H1 (cell line): ENCODE data around the gene TSR3. TPM values are rescaled to one million over a fixed set of nuclear protein-coding genes. Genes with fewer than 3 reads are reported as not detected.

Experiments used
- CTCF ChIA-PET: fragments of 300-600 bp; sonication (Branson Sonifier 250); formaldehyde crosslinking; loops from one replicate; lab custom pipeline; 2021; ENCODE audit not compliant: partially characterized antibody; lab: Charles Lee
- POLR2A ChIA-PET: fragments of 300-600 bp; sonication (Branson Sonifier 250); formaldehyde crosslinking; loops from one replicate; lab custom pipeline; 2021; ENCODE audit warnings: inconsistent platforms; ENCODE audit not compliant: partially characterized antibody; lab: Charles Lee
- DNase-seq, 2 experiments: peaks; one replicate each; pipeline versions ENCODE4 v3.0.0 to v3.0.0-alpha.2; 2010 to 2022; ENCODE audit warnings: low spot score in 2 of 2, low read depth in 1 of 2, mixed read lengths in 1 of 2
- FAIRE-seq: peaks from 2 replicates; lab custom pipeline; 2011; peaks lifted over from hg19 to GRCh38; lab: Jason Lieb, UNC
- H2AFZ ChIP-seq: 2 replicates; pipeline ENCODE4 v1.8.1; 2012; ENCODE audit warnings: low read length, inconsistent platforms
- H2AK5ac ChIP-seq: 2 replicates; pipeline ENCODE4 v1.6.1; 2013; ENCODE audit warnings: low read depth, low read length
- H2BK120ac ChIP-seq: replicated peaks from 2 replicates; pipeline ENCODE3; 2013; ENCODE audit warnings: low read depth, low read length, inconsistent platforms
- H2BK12ac ChIP-seq: 2 replicates; pipeline ENCODE4 v1.6.1; 2013; ENCODE audit warnings: low read depth, low read length
- H2BK15ac ChIP-seq: 2 replicates; pipeline ENCODE4 v1.6.1; 2013; ENCODE audit warnings: low read length
- H2BK20ac ChIP-seq: 2 replicates; pipeline ENCODE4 v1.6.1; 2013; ENCODE audit warnings: low read length
- H2BK5ac ChIP-seq: 2 replicates; pipeline ENCODE4 v1.6.1; 2013; ENCODE audit warnings: low read depth, low read length
- H3K14ac ChIP-seq: 2 replicates; pipeline ENCODE4 v1.6.1; 2013; ENCODE audit warnings: inconsistent platforms; ENCODE audit not compliant: insufficient read length
- H3K18ac ChIP-seq: 2 replicates; pipeline ENCODE4 v1.6.1; 2013; ENCODE audit warnings: low read length; ENCODE audit errors: extremely low read depth
- H3K23ac ChIP-seq: 2 replicates; pipeline ENCODE4 v1.6.1; 2013; ENCODE audit warnings: inconsistent platforms; ENCODE audit not compliant: insufficient read length
- H3K23me2 ChIP-seq: 2 replicates; pipeline ENCODE4 v1.6.1; 2013; ENCODE audit warnings: low read depth, low read length
- H3K27ac ChIP-seq: 2 replicates; pipeline ENCODE4 v1.6.1; 2011; ENCODE audit warnings: low read depth, low read length, inconsistent platforms
- H3K27me3 ChIP-seq, 4 experiments: replicated peaks in 1 of 4; 1 replicate in 1 of 4; 2 replicates in 3 of 4; pipeline versions ENCODE4 v1.6.1 to v1.8.1; 2011 to 2013; ENCODE audit warnings: low read length in 3 of 4, mild to moderate bottlenecking in 3 of 4, inconsistent platforms in 2 of 4, mixed read lengths in 2 of 4, moderate library complexity in 1 of 4; ENCODE audit not compliant: control insufficient read depth in 3 of 4, insufficient read depth in 3 of 4; ENCODE audit errors: extremely low read depth in 1 of 4
- H3K36me3 ChIP-seq, 4 experiments: 2 replicates each; pipeline versions ENCODE4 v1.6.1 to v1.8.1; 2011 to 2013; ENCODE audit warnings: mild to moderate bottlenecking in 4 of 4, low read length in 3 of 4, moderate library complexity in 2 of 4, control low read depth in 1 of 4, inconsistent platforms in 1 of 4; ENCODE audit not compliant: insufficient read depth in 4 of 4, control insufficient read depth in 2 of 4
- H3K4ac ChIP-seq: replicated peaks from 2 replicates; pipeline ENCODE3; 2013; ENCODE audit warnings: low read length, low read depth, mixed read lengths, inconsistent platforms; ENCODE audit not compliant: insufficient read length
- H3K4me1 ChIP-seq, 4 experiments: replicated peaks in 1 of 4; 1 replicate in 1 of 4; 2 replicates in 3 of 4; pipeline versions ENCODE4 v1.6.1 to v1.8.1; 2011 to 2013; ENCODE audit warnings: low read length in 3 of 4, inconsistent platforms in 2 of 4, mixed read lengths in 1 of 4; ENCODE audit not compliant: insufficient read depth in 4 of 4, control insufficient read depth in 3 of 4
- H3K4me2 ChIP-seq, 2 experiments: 2 replicates each; pipeline versions ENCODE4 v1.6.1 to v1.8.1; 2011 to 2013; ENCODE audit warnings: low read depth in 2 of 2, low read length in 2 of 2, control low read depth in 1 of 2, inconsistent platforms in 1 of 2, mild to moderate bottlenecking in 1 of 2; ENCODE audit not compliant: insufficient read depth in 1 of 2
- H3K4me3 ChIP-seq, 4 experiments: fragments of 200-600, 300-600 bp in 1 of 4; sonication (generic), shearing (Covaris generic), sonication (Bioruptor Twin) in 1 of 4; 2 replicates each; pipeline versions ENCODE4 v1.5.1 to v1.8.1; 2011 to 2016; ENCODE audit warnings: low read length in 4 of 4, low read depth in 3 of 4, control low read depth in 2 of 4, inconsistent platforms in 2 of 4, mild to moderate bottlenecking in 2 of 4, mixed read lengths in 1 of 4, moderate library complexity in 1 of 4; ENCODE audit not compliant: insufficient read depth in 2 of 4; ENCODE audit errors: extremely low read depth in 1 of 4
- H3K56ac ChIP-seq: replicated peaks from 2 replicates; pipeline ENCODE3; 2013; ENCODE audit warnings: low read depth, mild to moderate bottlenecking, mixed read lengths, low read length, inconsistent platforms; ENCODE audit not compliant: insufficient read length
- H3K79me1 ChIP-seq: 2 replicates; pipeline ENCODE4 v1.6.1; 2013; ENCODE audit warnings: low read depth, low read length, control low read depth
- H3K79me2 ChIP-seq, 2 experiments: 2 replicates each; pipeline versions ENCODE4 v1.6.1 to v1.8.1; 2012 to 2013; ENCODE audit warnings: low read length in 2 of 2, mild to moderate bottlenecking in 2 of 2, inconsistent platforms in 1 of 2; ENCODE audit not compliant: insufficient read depth in 2 of 2, control insufficient read depth in 1 of 2
- H3K9ac ChIP-seq, 4 experiments: replicated peaks in 1 of 4; 1 replicate in 1 of 4; 2 replicates in 3 of 4; pipeline versions ENCODE4 v1.6.1 to v1.8.1; 2011 to 2013; ENCODE audit warnings: low read depth in 3 of 4, low read length in 3 of 4, control low read depth in 2 of 4, mild to moderate bottlenecking in 2 of 4, moderate library complexity in 2 of 4, inconsistent platforms in 1 of 4; ENCODE audit errors: extremely low read depth in 1 of 4
- H3K9me3 ChIP-seq, 2 experiments: 2 replicates each; pipeline versions ENCODE4 v1.6.1 to v1.8.1; 2012 to 2013; ENCODE audit warnings: mild to moderate bottlenecking in 2 of 2, moderate library complexity in 2 of 2, control low read depth in 1 of 2, inconsistent platforms in 1 of 2, low read depth in 1 of 2, low read length in 1 of 2, mixed read lengths in 1 of 2; ENCODE audit not compliant: insufficient read depth in 2 of 2
- H4K20me1 ChIP-seq, 2 experiments: replicated peaks in 1 of 2; 2 replicates each; pipeline versions ENCODE3 to v1.8.1; 2011 to 2013; ENCODE audit warnings: inconsistent platforms in 2 of 2, low read length in 2 of 2, mild to moderate bottlenecking in 1 of 2; ENCODE audit not compliant: insufficient read depth in 2 of 2, control insufficient read depth in 1 of 2
- H4K5ac ChIP-seq: 2 replicates; pipeline ENCODE4 v1.6.1; 2013; ENCODE audit warnings: low read length, low read depth, mixed read lengths, inconsistent platforms; ENCODE audit not compliant: insufficient read length
- H4K8ac ChIP-seq: 2 replicates; pipeline ENCODE4 v1.8.0; 2013; ENCODE audit warnings: mild to moderate bottlenecking, moderate library complexity, low read length, inconsistent platforms; ENCODE audit not compliant: insufficient read depth; ENCODE audit errors: extremely low read depth
- H4K91ac ChIP-seq: replicated peaks from 2 replicates; pipeline ENCODE3; 2013; ENCODE audit warnings: low read length, mixed read lengths, inconsistent platforms; ENCODE audit not compliant: insufficient read length
- ASH2L ChIP-seq: fragments of 200-600, 300-600 bp; sonication (generic); IDR thresholded peaks from one replicate; pipeline ENCODE4 v1.7.1; 2017; ENCODE audit warnings: low read length
- CBX5 ChIP-seq: fragments of 300-800, 300-1000 bp; sonication (generic); IDR thresholded peaks from 2 replicates; pipeline ENCODE4 v1.7.1; 2016; ENCODE audit warnings: antibody characterized with exemption, low read length, low read depth
- CREB1 ChIP-seq: IDR thresholded peaks from 2 replicates; pipeline ENCODE4 v1.6.1; 2012; ENCODE audit warnings: inconsistent platforms
- GABPA ChIP-seq: IDR thresholded peaks from 2 replicates; pipeline ENCODE4 v1.6.1; 2011; ENCODE audit warnings: mild to moderate bottlenecking, low read length, moderate library complexity, borderline replicate concordance; ENCODE audit not compliant: insufficient read depth
- HDAC2 ChIP-seq, 2 experiments: fragments of 300-600 bp in 1 of 2; sonication (generic) in 1 of 2; IDR thresholded peaks; 2 replicates each; pipeline ENCODE4 v1.6.1; 2011 to 2012; ENCODE audit warnings: low read depth in 2 of 2, low read length in 2 of 2, mild to moderate bottlenecking in 2 of 2, moderate library complexity in 2 of 2, borderline replicate concordance in 1 of 2, inconsistent platforms in 1 of 2
- MAFK ChIP-seq: IDR thresholded peaks from 2 replicates; pipeline ENCODE4 v1.6.1; 2012; ENCODE audit warnings: low read depth, mild to moderate bottlenecking, improper control_type of control experiment, low read length
- NANOG ChIP-seq: IDR thresholded peaks from 2 replicates; pipeline ENCODE4 v1.6.1; 2011; ENCODE audit warnings: low read length, low read depth, mild to moderate bottlenecking, inconsistent platforms; ENCODE audit not compliant: insufficient read depth, poor library complexity, severe bottlenecking
- RAD21 ChIP-seq, 2 experiments: IDR thresholded peaks in 1 of 2; conservative IDR thresholded peaks in 1 of 2; 2 replicates each; pipeline ENCODE4 v1.6.1; 2011; ENCODE audit warnings: low read depth in 2 of 2, low read length in 2 of 2, improper control_type of control experiment in 1 of 2, inconsistent platforms in 1 of 2, mild to moderate bottlenecking in 1 of 2, moderate library complexity in 1 of 2
- RNF2 ChIP-seq: fragments of 200-900, 300-1000 bp; sonication (generic); IDR thresholded peaks from 2 replicates; pipeline ENCODE4 v1.7.1; 2016; ENCODE audit warnings: borderline replicate concordance, low read depth, mild to moderate bottlenecking, antibody characterized with exemption, low read length; ENCODE audit not compliant: poor library complexity, severe bottlenecking; ENCODE audit errors: missing control alignments
- SP2 ChIP-seq: IDR thresholded peaks from 2 replicates; pipeline ENCODE4 v1.6.1; 2012; ENCODE audit warnings: mild to moderate bottlenecking, low read length, inconsistent platforms
- SP4 ChIP-seq: IDR thresholded peaks from 2 replicates; pipeline ENCODE4 v1.6.1; 2012; ENCODE audit warnings: low read length, inconsistent platforms
- TAF1 ChIP-seq: IDR thresholded peaks from 2 replicates; pipeline ENCODE4 v1.6.1; 2011; ENCODE audit warnings: mild to moderate bottlenecking, low read depth, low read length
- TEAD4 ChIP-seq: IDR thresholded peaks from 2 replicates; pipeline ENCODE4 v1.6.1; 2012; ENCODE audit warnings: low read depth, low read length, inconsistent platforms, mixed read lengths
- ZNF274 ChIP-seq: IDR thresholded peaks from 2 replicates; pipeline ENCODE4 v1.7.0; 2012; ENCODE audit warnings: low read length, borderline replicate concordance; ENCODE audit errors: extremely low read depth
- WGBS, 2 experiments: shearing (Covaris generic) in 1 of 2; methylation state at CpG; one replicate each; pipeline versions ENCODE4 v1.1.6 to v1.1.7; 2013 to 2015; ENCODE audit warnings: low lambda C conversion rate in 2 of 2, mixed read lengths in 2 of 2, inconsistent platforms in 1 of 2, low coverage in 1 of 2, missing lambda C conversion rate in 1 of 2; ENCODE audit not compliant: insufficient replicate concordance in 2 of 2, insufficient coverage in 1 of 2, insufficient read length in 1 of 2; ENCODE audit errors: extremely low coverage in 1 of 2, missing lambda C conversion rate in 1 of 2; 5-methylcytosine and 5-hydroxymethylcytosine counted together
- polyA plus RNA-seq, 7 experiments: library from polyadenylated mRNA; depleted of rRNA in 3 of 7; stranded (reverse) in 5 of 7; unstranded in 2 of 7; fragments of >200 nt in 5 of 7; fragments of 200-250 nt in 2 of 7; gene quantifications; 1 replicate in 5 of 7; 2 replicates in 1 of 7; 4 replicates in 1 of 7; pipeline versions ENCODE4 v1.2.1 to v1.2.3, GENCODE V29; 2011 to 2013; ENCODE audit warnings: missing spikeins in 2 of 7, mixed read lengths in 2 of 7
- total RNA-seq: library from RNA; stranded (reverse); fragmentation: NEBNext Ultra II Directional; extraction: Animal tissue kit (Norgen Biotek cat#: 25700); gene quantifications from 2 replicates; pipeline ENCODE4 v1.2.1, GENCODE V29; 2021

The TSR3 gene
- total and polyA plus RNA-seq, 2 of the 8 experiments (the other 6 are each of a cell fraction or from before 2014, with no cell fraction given): 43.1 to 52.3 TPM

DNA sequence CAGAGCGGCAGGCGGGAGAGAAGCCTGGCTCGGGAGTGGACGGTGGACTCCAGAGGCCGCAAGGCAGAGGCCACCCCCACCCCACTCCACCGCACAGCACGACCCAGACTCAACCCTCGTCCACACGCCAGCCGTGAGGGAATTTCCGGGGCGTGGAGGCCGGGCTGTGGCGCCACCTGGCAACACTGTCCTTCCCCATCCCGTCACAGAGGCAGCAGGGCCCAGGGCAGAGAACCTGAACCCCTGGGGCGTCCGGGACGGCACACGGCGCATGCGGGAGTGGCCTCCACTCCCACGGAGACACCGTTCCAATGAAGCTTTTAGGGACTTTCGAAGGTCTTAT is 23.6 kb upstream of the TSR3 start:
- ChIA-PET CTCF (interaction anchor here (1.1 to 1.3 kb wide), 3 partner anchors 10 to 15 kb away, joined by 3 to 11 read pairs (median 5); no protein-coding TSS in a partner anchor), POLR2A (interaction anchor here (0.6 to 1.8 kb wide), 3 partner anchors 9 to 65 kb away, joined by 3 to 10 read pairs (median 3); no protein-coding TSS in a partner anchor)
- FAIRE-seq: no peak
- no peak for TF ChIP-seq NANOG
- TF ChIP-seq GABPA: no peak
- no peak for TF ChIP-seq RAD21 (IDR thresholded peaks at IDR 0.05 in 1 of 2, conservative IDR thresholded peaks at IDR 0.05 in 1 of 2; ENCODE audit: low read depth in 2 of 2, low read length in 2 of 2)
- no peak for TF ChIP-seq MAFK
- no peak for TF ChIP-seq SP2
- TF ChIP-seq ASH2L: no peak
- TF ChIP-seq HDAC2 (IDR thresholded peaks at IDR 0.05; ENCODE audit: borderline replicate concordance in 1 of 2, low read depth in 2 of 2, low read length in 2 of 2): no peak
- TF ChIP-seq CBX5: no peak
- TF ChIP-seq TAF1: no peak
- no peak for TF ChIP-seq RNF2
- no peak for TF ChIP-seq SP4
- TF ChIP-seq CREB1: no peak
- no peak for TF ChIP-seq TEAD4
- TF ChIP-seq ZNF274: no peak

More for the DNA sequence above, 23.6 kb upstream of the TSR3 start:
- no peak overlapping the region for H2BK5ac ChIP-seq
- peaks cover 9% of the 10 kb centered on the region for H3K79me1 ChIP-seq
- WGBS, 2 experiments: 97% methylated on average over 22 of the region's 24 CpGs; no CpG with 5 or more reads in 1 of the 2 experiments
- no peak overlapping the region for H3K56ac ChIP-seq
- H3K23me2 ChIP-seq: peaks cover 12% of the 10 kb centered on the region
- no peak overlapping the region for H4K91ac ChIP-seq
- H3K14ac ChIP-seq: no peak overlapping the region
- H2BK120ac ChIP-seq: no peak overlapping the region
- H2AK5ac ChIP-seq: no peak overlapping the region
- H2BK15ac ChIP-seq: no peak overlapping the region
- H4K8ac ChIP-seq: peak overlapping the region; percentile 68; the same call in 1 of the 2 replicates
- DNase-seq: no peak
- no peaks in the 10 kb centered on the region for H3K9me3 ChIP-seq
- H3K23ac ChIP-seq: no peak overlapping the region
- H2BK20ac ChIP-seq: no peak overlapping the region
- no peak overlapping the region for H2AFZ ChIP-seq
- H3K36me3 ChIP-seq: peaks cover 0 to 11% (median 0%) of the 10 kb centered on the region in 4 experiments; a peak in 1 of 8 replicates
- H3K4ac ChIP-seq: no peak overlapping the region
- H3K79me2 ChIP-seq: peaks cover 4 to 19% of the 10 kb centered on the region in 2 experiments; a peak in 2 of 4 replicates
- no peak overlapping the region for H2BK12ac ChIP-seq
- H4K20me1 ChIP-seq: peaks cover 3 to 22% of the 10 kb centered on the region in 2 experiments
- H3K9ac ChIP-seq: no peak overlapping the region
- H3K27me3 ChIP-seq: no peaks in the 10 kb centered on the region
- H3K4me1 ChIP-seq: peaks cover 0 to 16% (median 9%) of the 10 kb centered on the region in 4 experiments; a peak in 5 of 7 replicates
- H3K27ac ChIP-seq: no peak overlapping the region
- H3K4me3 ChIP-seq: no peak overlapping the region
- no peak overlapping the region for H4K5ac ChIP-seq
- H3K18ac ChIP-seq: no peak overlapping the region
- no peak overlapping the region for H3K4me2 ChIP-seq
